Progenitor cell of endocrine pancreas (in vitro differentiated cells): Measurements from ENCODE around the gene LUC7L. TPM values are rescaled to one million over a fixed set of nuclear protein-coding genes. Genes with fewer than 3 reads are reported as not detected.

Experiments
- DNase-seq: peaks from one replicate; pipeline ENCODE4 v3.0.0; 2021; ENCODE audit warnings: low spot score; ENCODE audit not compliant: unreplicated experiment
- H3K27ac Mint-ChIP-seq: 2 replicates; pipeline ENCODE4 v1.8.0; 2021; ENCODE audit warnings: mild to moderate bottlenecking, moderate library complexity, mixed read lengths
- H3K27me3 Mint-ChIP-seq: 2 replicates; pipeline ENCODE4 v1.8.0; 2021; ENCODE audit warnings: mixed read lengths
- H3K36me3 Mint-ChIP-seq: 2 replicates; pipeline ENCODE4 v1.8.0; 2022; ENCODE audit warnings: mixed read lengths; ENCODE audit not compliant: insufficient read depth
- H3K4me1 Mint-ChIP-seq: 2 replicates; pipeline ENCODE4 v1.8.0; 2021; ENCODE audit warnings: low read depth, mixed read lengths
- H3K4me3 Mint-ChIP-seq: 2 replicates; pipeline ENCODE4 v1.8.0; 2021; ENCODE audit warnings: low read depth, mild to moderate bottlenecking, moderate library complexity, mixed read lengths
- H3K9me3 Mint-ChIP-seq: 2 replicates; pipeline ENCODE4 v1.8.0; 2021; ENCODE audit warnings: low read depth, mixed read lengths
- CTCF ChIP-seq: fragments of 200-600 bp; sonication (generic); IDR thresholded peaks from one replicate; pipeline ENCODE4 v1.5.0; 2021; ENCODE audit warnings: antibody characterized with exemption, mild to moderate bottlenecking; ENCODE audit not compliant: unreplicated experiment
- total RNA-seq: library from RNA; stranded (reverse); gene quantifications from 2 replicates; pipeline ENCODE4 v1.2.1, GENCODE V29; 2021

The LUC7L gene
- total RNA-seq, 1 donor from 2014 or later = 229 TPM

GRCh38 chr16:152141-153128 lies 76.8 kb downstream of the LUC7L start, which contains the start of gene HBZ:
TSS of gene HBZ (plus strand) at chr16:152644. CDS start at chr16:152910, 266 bp downstream.
- Mint-ChIP-seq H3K27me3 (peaks cover 61% of the 10 kb centered on the region), H3K4me1 (peaks cover 3% of the 10 kb centered on the region), H3K9me3 (no peaks in the 10 kb centered on the region), H3K27ac (no peak within 1 kb of the TSS), H3K4me3 (no peak within 1 kb of the TSS), H3K36me3 (no peaks in the 10 kb centered on the region)
- no peak for DNase-seq
- TF ChIP-seq CTCF = no peak

GRCh38 chr16:149024-149660 lies 80.1 kb downstream of the LUC7L start:
- Mint-ChIP-seq H3K4me3 (no peak overlapping the region), H3K4me1 (no peaks in the 10 kb centered on the region), H3K27me3 (peaks cover 59% of the 10 kb centered on the region), H3K36me3 (no peaks in the 10 kb centered on the region), H3K27ac (no peak overlapping the region), H3K9me3 (no peaks in the 10 kb centered on the region)
- DNase-seq = no peak
- TF ChIP-seq CTCF = no peak

DNA sequence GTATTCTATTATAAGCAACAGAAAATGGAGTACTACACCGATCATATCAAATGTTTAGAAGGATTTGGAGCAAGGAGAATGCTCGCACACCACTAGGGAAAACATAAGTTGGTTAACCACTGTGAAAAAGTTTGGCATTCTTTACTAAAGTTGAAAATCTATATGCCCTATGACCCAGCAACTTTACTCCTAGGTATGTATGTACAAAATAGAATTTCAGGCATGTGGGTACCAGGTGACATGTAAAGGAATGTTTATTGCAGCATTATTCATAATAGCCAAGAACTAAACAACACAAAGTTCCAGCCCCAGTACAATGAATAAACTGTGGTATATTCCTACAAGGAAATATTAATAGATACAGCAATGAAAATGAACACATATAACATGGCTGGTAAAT lies 82.6 kb downstream of the LUC7L start:
- no peaks in the 10 kb centered on the region for H3K36me3 Mint-ChIP-seq
- H3K27ac Mint-ChIP-seq = no peak overlapping the region
- no peak for DNase-seq
- H3K27me3 Mint-ChIP-seq = peaks cover 52% of the 10 kb centered on the region
- no peak overlapping the region for H3K4me3 Mint-ChIP-seq
- no peaks in the 10 kb centered on the region for H3K9me3 Mint-ChIP-seq
- no peaks in the 10 kb centered on the region for H3K4me1 Mint-ChIP-seq
- TF ChIP-seq CTCF = no peak

GRCh38 chr16:144797-145252 lies 84.4 kb downstream of the LUC7L start:
- Mint-ChIP-seq H3K4me3 (no peak overlapping the region), H3K36me3 (no peaks in the 10 kb centered on the region), H3K27ac (no peak overlapping the region), H3K27me3 (peaks cover 45% of the 10 kb centered on the region), H3K4me1 (no peaks in the 10 kb centered on the region), H3K9me3 (no peaks in the 10 kb centered on the region)
- no peak for DNase-seq
- TF ChIP-seq CTCF = no peak

DNA sequence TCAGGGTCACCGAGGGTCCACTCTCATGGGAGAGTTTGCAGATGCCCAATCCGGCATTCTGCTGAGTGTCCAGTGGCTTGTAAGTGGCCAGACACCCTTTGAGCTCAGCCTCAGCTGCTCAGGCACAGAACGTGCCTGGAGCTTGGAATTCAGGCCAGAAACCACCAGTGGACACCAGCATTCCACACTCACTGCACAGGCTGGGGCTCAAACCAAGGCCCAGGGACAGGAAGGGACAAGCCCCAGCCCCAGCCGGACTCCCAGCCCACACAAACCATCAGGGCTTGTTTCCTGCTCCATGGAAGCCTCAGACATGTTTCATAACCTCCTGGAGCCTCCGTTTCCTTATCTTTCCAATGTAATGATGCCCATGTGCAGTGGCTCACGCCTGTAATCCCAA lies 85.8 kb downstream of the LUC7L start:
- no peak overlapping the region for H3K27ac Mint-ChIP-seq
- peaks cover 31% of the 10 kb centered on the region for H3K27me3 Mint-ChIP-seq
- DNase-seq = no peak
- no peaks in the 10 kb centered on the region for H3K4me1 Mint-ChIP-seq
- H3K4me3 Mint-ChIP-seq = no peak overlapping the region
- no peak for TF ChIP-seq CTCF
- no peaks in the 10 kb centered on the region for H3K9me3 Mint-ChIP-seq
- H3K36me3 Mint-ChIP-seq = no peaks in the 10 kb centered on the region
